Astrocyte (in vitro differentiated cells and primary cell): Measurements from ENCODE around the gene KCNE5.

Source experiments
- CTCF ChIP-seq: IDR thresholded peaks from 2 replicates; pipeline ENCODE4 v1.5.1; 2011; ENCODE audit warnings: low read depth, mild to moderate bottlenecking, inconsistent platforms, low read length, moderate library complexity; ENCODE audit not compliant: insufficient read depth
- EZH2 ChIP-seq: IDR thresholded peaks from 2 replicates; pipeline ENCODE4 v1.6.1; 2012; ENCODE audit warnings: mild to moderate bottlenecking, low read length, inconsistent platforms; ENCODE audit not compliant: insufficient read depth

- TF ChIP-seq EZH2 (no peak), CTCF (no peak)
Observed at GRCh38 chrX:109655502-109656201, 30.7 kb upstream of the KCNE5 start.
